PC-9 (cell line): ENCODE data around the gene NPTX1.

Source experiments
- CTCF ChIP-seq: fragments of 200-600 bp; sonication (generic); conservative IDR thresholded peaks from 2 replicates; pipeline ENCODE4 v1.6.1; 2017; ENCODE audit warnings: mixed run types, antibody characterized with exemption, mild to moderate bottlenecking, moderate library complexity
- EZH2 ChIP-seq: fragments of 200-600 bp; sonication (generic); IDR thresholded peaks from 2 replicates; pipeline ENCODE4 v1.8.0; 2017; ENCODE audit warnings: antibody characterized with exemption, low read depth

GRCh38 chr17:80428363-80428762, 48.0 kb downstream of the NPTX1 start:
- TF ChIP-seq CTCF, result no peak
- no peak for TF ChIP-seq EZH2
